Ishikawa (cell line): ENCODE data around the gene RAB9A.

Experiments
- CREB1 ChIP-seq: IDR thresholded peaks from 2 replicates; pipeline ENCODE4 v1.6.1; 2012; ENCODE audit warnings: low read depth
- RAD21 ChIP-seq: IDR thresholded peaks from 2 replicates; pipeline ENCODE4 v1.6.1; 2012; ENCODE audit warnings: low read depth
- YY1 ChIP-seq: IDR thresholded peaks from 2 replicates; pipeline ENCODE4 v1.6.1; 2012; ENCODE audit warnings: low read depth

DNA sequence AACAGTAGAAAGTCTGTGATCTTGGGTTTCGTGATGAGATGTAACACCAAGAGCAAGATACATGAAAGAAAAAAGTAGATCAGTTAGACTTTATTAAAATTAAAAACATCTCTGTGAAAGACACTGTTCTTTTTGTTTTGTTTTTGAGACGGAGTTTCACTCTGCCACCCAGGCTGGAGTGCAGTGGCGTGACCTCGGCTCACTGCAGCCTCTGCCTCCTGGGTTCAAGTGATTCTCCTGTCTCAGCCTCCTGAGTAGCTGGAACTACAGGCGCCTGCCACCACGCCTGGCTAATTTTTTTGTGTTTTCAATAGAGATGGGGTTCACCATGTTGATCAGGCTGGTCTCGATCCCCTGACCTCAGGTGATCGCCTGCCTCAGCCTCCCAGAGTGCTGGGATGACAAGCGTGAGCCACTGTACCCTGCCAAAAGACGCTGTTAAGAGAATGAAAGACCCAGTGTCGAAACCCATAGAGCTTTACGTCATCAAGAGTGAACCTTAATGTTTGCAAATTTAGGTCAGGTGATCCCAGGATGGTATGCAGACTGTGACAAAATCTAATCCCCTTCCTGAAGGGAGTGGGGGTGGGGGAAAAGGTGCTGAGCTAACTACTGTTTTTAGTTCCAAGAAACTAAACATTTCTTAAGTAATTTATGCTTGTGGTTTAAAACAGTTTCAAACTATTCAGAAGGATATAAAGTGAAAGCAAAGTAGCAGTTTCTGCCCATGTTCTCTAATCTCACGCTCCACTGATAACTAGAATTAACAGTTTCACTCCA, 53.7 kb downstream of the RAB9A start:
- TF ChIP-seq CREB1 (no peak), RAD21 (no peak), YY1 (no peak)
